ENCODE measurements around the gene CCND1. TPM values are rescaled to one million over a fixed set of nuclear protein-coding genes. Genes with fewer than 3 reads are reported as not detected.

Gene CCND1
- total and polyA plus RNA-seq, 2 of the 8 experiments (the other 6 are each of a cell fraction or from before 2014, with no cell fraction given): 64.5 to 170 TPM

- TF ChIP-seq SRF (IDR thresholded peaks at IDR 0.05; ENCODE audit: low read depth, low read length) (no peak), ZNF274 (IDR thresholded peaks at IDR 0.05; ENCODE audit: borderline replicate concordance, extremely low read depth, low read length) (no peak), BACH1 (IDR thresholded peaks at IDR 0.05; ENCODE audit: low read length) (peak; percentile 52; the same call in 1 of the 2 replicates), POLR2A (IDR thresholded peaks at IDR 0.05; ENCODE audit: control extremely low read depth in 1 of 2, low read depth in 2 of 2, low read length in 2 of 2) (no peak; a peak in 1 of 3 replicates), SP4 (IDR thresholded peaks at IDR 0.05; ENCODE audit: low read length) (no peak), CREB1 (IDR thresholded peaks at IDR 0.05) (no peak)
Measured at GRCh38 chr11:69640260-69640994, 529 bp upstream of the CCND1 start (continued).

Measured in H1 (cell line).